IPS-18c (cell line): Measurements from ENCODE around the gene ZNF791.
"Not testable (repeated sequence)": the region's sequence is repeated elsewhere in the genome, so short reads cannot be mapped to it uniquely, and the experiment has no call there.

Experiments used
- H3K4me3 ChIP-seq: 2 replicates; pipeline ENCODE4 v1.7.0; 2013; ENCODE audit warnings: low read depth, mild to moderate bottlenecking, low read length, moderate library complexity; ENCODE audit not compliant: insufficient read depth
- H3K9me3 ChIP-seq: one replicate; pipeline ENCODE4 v1.6.1; 2013; ENCODE audit warnings: mild to moderate bottlenecking, low read length, moderate library complexity; ENCODE audit not compliant: control insufficient read depth, insufficient read depth

The ZNF791 gene

DNA sequence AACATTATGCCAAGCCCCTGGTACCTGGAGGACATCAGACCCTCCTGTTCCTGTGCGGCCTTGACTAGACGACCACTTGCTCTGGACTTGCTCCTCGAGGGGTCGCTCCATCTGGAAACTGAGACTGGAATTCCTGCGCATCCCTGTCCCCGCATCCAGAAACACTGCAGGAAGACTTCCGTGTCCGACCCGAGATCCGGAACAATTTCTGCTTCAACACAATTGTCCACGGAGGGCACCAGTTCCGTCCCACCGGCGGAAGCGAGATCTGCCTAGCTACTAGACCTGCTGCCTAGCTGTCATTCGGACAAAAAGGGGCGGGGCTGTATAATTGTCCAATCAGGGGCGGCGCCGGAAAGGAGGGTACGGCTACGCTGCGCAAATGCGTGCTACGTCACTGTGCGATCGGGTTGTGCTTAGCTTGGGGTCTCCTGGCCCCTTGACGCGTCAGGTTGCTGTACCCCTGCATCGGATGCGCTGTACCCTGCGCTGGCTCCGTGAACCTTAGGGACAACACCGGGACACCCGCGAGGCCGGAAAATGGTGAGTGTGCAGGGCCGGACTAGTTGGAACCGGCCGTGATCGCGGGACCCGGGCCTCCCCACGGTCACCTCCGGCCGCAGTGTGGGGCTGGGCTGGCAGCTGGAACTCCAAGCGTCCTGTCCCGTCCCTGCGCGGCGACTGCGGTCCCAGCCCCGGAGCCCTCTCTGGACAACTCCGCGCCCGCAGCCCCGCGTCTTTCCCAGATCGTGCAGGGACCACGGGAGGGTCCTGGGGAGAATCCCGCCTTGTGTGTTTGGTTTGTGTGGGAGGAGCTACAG is at the start of gene ZNF791, which contains the start of gene ZNF490:
TSS of gene ZNF791 (plus strand) at position 381 of the 821 bp plus-strand sequence. CDS start at position 541, 160 bp downstream.
TSS of gene ZNF490 (minus strand) at position 274 of the 821 bp plus-strand sequence. CDS start at position 141, 133 bp downstream.
- H3K4me3 ChIP-seq: peak within 1 kb of the TSS; percentile 72
- H3K9me3 ChIP-seq: no peaks in the 10 kb centered on the region

DNA sequence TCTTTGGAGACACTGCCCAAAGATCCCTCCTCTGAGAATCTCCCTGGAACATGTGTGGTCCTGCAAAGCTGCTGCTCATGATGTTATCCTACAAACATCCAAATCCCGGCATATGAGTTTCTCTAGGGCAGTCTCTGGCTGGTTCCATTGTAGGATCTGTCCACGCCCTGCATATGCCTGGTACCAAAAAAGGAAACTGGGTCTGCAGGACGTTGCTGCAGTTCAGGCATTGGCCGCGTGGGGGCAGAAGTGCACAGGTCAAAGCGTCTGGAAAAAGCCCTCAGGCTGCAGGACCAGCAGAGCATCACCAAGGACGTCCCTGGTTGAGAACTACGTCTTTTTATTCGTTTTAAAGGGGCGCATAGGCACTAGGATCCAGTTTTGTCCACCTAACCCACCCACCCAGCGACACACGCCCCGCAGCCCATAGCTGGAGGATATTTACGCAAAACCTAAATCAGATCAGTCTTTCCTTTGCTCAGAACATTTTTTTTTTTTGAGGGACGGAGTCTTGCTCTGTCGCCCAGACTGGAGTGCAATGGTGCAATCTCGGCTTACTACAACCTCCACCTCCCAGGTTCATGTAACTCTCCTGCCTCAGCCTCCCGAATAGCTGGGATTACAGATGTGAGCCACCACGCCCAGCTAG is 46.6 kb upstream of the ZNF791 start:
- Histone ChIP-seq H3K9me3 (no peaks in the 10 kb centered on the region), H3K4me3 (no peak overlapping the region)

DNA sequence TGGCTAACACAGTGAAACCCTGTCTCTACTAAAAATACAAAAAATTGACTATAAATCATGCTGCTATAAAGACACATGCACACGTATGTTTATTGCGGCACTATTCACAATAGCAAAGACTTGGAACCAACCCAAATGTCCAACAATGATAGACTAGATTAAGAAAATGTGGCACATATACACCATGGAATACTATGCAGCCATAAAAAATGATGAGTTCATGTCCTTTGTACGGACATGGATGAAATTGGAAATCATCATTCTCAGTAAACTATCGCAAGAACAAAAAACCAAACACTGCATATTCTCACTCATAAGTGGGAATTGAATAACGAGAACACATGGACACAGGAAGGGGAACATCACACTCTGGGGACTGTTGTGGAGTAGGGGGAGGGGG is 44.3 kb upstream of the ZNF791 start:
- not testable (repeated sequence) for H3K9me3 ChIP-seq, H3K4me3 ChIP-seq

DNA sequence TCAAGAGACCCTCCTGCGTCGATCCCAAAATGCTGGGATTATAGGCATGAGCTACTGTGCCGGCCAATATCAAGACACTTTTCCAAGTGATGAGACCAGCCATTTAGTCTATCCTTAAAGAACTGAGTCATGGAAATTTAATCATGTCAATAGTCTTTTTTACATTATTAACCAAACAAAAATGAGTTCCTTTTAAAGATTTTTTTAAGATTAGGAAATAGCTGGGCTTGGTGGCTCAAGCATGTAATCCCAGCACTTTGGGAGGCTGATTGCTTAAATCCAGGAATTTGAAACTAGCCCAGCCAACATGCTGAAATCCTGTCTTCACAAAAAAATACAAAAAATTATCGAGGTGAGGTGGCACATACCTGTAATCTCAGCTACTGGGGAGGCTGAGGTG is 42.8 kb upstream of the ZNF791 start:
- Histone ChIP-seq H3K9me3 (no peaks in the 10 kb centered on the region), H3K4me3 (no peak overlapping the region)

DNA sequence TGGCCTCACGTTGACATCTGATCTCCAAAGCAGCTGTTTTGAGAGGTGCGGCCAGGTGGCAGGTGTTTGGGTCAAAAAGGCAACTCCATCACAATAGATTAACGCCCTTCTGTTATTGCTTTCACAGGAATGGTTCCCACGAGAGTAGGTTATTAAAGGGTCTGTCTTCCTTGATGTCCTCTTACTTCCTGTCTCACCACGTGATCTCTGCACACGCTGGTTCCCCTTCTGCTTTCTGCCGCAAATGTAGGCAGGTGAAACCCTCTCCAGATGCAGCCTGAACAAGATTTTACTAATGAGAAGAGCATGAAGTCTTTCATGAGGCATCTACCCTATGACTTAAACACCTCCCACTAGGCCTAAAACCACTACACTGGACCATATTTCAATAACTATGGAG is 36.7 kb upstream of the ZNF791 start:
- Histone ChIP-seq H3K4me3 (no peak overlapping the region), H3K9me3 (peaks cover 2% of the 10 kb centered on the region)

DNA sequence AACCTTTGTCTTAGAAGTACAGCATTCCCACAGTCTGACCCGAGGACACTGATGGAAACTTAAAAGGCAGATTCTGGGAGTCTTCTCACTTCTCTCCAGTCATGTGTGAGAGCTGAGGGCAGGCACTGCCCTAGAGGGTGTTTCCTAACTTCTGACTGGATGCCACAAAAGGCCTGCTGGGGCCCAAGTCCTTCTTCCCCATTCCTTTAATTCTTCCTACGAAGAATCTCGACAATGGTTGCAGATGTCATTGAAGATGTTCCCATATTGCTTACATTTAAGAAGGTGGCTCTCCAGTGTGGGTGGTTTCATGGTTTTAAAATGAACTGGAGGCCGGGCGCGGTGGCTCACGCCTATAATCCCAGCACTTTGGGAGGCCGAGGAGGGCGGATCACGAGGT is 32.1 kb upstream of the ZNF791 start:
- Histone ChIP-seq H3K4me3 (no peak overlapping the region), H3K9me3 (peaks cover 12% of the 10 kb centered on the region)

DNA sequence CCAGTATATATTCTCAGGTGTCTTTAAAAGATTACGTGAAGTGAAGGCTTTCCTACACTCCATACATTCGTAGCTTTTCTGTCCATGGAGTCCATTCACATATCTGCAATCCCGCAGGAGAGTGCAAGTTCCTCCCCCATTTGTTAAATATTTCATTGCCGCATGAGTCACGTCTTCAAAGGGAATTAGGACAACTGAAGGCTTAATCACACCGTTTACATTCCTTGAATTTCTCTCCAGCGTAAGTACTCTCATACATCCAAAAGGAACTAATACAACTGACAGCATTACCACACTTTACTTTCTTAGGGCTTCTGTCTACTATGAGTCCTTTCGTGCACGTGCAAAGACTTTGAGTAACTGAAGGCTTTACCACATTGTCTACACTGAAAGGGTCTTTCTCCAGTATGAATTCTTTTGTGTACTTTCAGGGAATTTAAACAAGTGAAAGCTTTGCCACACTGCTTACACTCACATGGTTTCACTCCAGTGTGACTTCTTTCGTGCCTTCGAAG is 30.5 kb upstream of the ZNF791 start:
- Histone ChIP-seq H3K4me3 (no peak overlapping the region), H3K9me3 (peaks cover 12% of the 10 kb centered on the region)

DNA sequence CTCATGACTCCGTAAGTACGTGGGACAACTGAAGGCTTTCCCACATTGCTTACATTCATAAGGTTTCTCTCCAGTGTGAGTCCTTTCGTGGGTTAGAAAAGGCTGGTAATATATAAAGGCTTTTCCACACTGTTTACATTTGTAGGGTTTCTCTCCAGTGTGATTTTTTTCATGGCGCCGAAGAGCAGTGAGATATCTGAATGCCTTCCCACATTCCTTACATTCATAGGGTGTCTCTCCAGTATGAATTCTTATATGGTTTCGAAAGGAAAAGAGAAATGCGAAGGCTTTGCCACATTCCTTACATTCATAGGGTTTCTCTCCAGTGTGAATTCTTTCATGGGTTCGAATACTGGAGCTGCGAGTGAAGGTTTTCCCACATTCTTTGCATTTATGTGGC is 29.6 kb upstream of the ZNF791 start:
- peaks cover 12% of the 10 kb centered on the region for H3K9me3 ChIP-seq
- no peak overlapping the region for H3K4me3 ChIP-seq

DNA sequence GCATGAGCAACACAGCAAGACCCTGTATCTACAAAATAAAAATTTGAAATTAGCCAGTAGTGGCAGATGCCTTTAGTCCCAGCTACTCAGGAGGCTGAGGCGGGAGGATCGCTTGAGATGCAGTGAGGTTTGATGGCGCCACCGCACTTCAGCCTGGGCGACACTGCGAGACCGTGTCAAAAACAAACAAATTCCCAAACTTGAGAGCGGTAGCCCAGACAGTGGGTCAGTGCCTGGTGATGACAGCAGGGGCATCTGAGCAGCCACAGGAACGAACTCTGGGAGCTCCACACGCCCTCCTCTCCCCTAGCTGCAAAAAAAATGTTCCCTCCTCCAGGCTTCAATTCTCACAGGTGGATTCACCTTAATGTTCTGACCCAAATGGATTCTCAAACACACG is 14.2 kb upstream of the ZNF791 start:
- Histone ChIP-seq H3K9me3 (no peaks in the 10 kb centered on the region), H3K4me3 (no peak overlapping the region)

DNA sequence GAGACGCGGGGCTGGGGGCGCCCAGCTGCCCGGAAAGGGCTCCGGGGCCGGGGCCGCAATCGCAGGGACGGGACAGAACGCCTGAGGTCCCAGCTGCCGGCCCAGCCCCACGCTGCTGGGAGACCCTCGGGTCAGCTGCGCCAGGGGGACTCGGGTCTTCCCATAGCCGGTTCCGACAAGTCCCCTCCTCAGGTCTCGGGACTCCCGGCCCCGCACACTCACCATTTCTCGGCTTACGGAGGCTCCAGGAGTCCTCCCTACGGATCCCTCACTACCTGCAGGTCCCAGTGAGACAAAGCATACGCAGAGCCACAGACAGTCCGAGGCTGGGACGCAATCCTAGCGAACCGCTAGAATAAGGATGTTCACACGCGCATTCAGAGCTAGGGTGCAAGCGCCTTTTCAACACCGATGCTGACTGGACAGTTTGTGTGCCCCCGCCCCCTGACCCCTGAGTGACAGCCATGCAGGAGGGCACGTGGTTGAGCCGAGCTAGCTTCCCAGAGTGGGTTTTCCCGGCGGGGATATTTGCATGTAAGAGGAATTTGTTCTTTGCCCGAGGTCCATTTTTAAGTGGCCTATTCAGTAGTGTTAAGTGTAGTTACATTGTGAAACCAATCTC is 13.7 kb upstream of the ZNF791 start:
- no peak overlapping the region for H3K4me3 ChIP-seq
- no peaks in the 10 kb centered on the region for H3K9me3 ChIP-seq

DNA sequence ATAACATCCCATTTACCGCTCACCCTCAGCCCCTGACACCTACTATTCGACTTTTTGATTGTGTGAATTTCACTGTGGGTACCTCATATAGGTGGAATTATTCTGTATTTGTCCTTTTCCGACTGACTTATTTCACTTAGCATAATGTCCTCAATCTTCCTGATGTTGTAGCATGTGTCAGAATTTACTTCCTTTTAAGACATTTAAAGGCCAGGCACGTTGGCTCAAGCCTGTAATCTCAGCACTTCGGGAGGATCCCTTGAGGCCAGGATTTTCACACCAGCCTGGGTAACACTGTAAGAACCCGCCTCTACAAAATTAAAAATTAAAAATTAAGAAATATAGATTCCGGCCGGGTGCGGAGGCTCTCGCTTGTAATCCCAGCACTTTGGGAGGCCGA is 13.1 kb upstream of the ZNF791 start:
- Histone ChIP-seq H3K9me3 (no peaks in the 10 kb centered on the region), H3K4me3 (no peak overlapping the region)

DNA sequence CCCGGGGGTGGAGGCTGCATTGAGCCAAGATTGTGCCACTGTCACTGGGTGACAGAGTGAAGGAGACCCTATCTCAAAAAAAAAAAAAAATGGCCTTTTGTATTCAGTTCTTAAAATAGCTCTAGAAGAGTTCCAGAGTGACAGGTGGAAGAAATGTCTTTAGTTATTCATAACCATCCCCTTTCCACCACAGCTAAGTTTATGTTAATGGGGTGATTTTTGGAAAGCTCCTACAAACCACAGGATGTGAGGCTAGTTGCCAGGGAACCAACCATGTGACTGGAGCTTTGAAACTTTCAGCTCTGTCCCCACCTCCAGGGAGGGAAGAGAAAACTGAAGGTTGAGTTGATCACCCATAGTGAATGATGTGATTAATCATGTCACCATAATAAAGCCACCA is 7.0 kb upstream of the ZNF791 start:
- no peaks in the 10 kb centered on the region for H3K9me3 ChIP-seq
- no peak overlapping the region for H3K4me3 ChIP-seq

DNA sequence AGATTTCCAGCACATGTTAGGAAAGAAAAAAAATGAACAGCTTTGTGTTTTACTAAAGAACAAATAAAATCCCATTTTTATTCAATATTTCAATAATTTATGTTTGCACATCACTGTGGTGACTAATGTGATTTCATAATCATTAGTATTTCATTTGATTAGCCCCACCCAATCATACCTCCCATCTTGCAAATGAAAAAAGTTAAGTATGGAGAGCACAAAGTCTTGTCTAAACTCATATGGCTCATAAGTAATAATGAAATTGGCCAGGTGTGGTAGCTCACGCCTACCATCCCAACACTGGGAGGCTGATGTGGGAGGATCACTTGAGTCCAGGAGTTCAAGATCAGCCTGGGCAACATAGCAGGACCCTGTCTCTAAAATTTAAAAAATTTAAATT is 3.9 kb upstream of the ZNF791 start:
- H3K4me3 ChIP-seq: no peak overlapping the region
- H3K9me3 ChIP-seq: no peaks in the 10 kb centered on the region

DNA sequence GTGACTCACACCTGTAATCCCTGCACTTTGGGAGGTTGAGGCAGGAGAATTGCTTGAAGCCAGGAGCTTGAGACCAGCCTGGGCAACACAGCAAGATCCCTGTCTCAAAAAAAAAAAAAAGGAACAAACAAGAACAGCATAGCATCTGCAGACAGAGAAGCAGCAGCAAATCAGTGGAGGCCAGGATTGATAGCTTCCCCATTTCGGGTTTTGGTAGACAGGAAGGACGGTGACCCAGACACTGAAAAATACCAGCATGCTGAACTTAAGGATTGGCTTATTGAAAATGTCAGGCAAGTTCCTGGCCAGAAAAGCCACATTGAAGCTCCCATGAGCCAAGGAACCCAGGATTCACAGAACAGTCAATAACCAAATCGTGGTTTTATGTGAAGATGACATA is 3.1 kb upstream of the ZNF791 start:
- no peak overlapping the region for H3K4me3 ChIP-seq

DNA sequence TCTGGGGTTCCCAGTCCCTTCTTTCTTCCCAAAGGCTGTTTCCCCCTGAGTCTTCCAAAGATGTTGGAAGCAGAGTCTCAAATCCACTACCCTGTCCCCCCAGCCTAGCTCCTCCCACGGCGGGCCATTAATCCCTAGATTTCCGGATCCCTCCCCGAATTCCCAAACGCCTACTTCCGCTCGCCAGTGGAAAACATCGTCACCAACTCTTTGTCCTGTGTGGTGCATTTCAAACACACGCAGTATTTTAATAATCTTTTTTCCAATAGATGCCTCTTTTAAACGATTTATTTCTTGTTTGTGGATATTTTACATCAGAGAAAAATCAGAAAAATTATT is 610 bp downstream of the ZNF791 start:
- H3K9me3 ChIP-seq: no peaks in the 10 kb centered on the region
- H3K4me3 ChIP-seq: peak overlapping the region; percentile 72

More for the DNA sequence above, 3.1 kb upstream of the ZNF791 start:
- H3K9me3 ChIP-seq: no peaks in the 10 kb centered on the region

DNA sequence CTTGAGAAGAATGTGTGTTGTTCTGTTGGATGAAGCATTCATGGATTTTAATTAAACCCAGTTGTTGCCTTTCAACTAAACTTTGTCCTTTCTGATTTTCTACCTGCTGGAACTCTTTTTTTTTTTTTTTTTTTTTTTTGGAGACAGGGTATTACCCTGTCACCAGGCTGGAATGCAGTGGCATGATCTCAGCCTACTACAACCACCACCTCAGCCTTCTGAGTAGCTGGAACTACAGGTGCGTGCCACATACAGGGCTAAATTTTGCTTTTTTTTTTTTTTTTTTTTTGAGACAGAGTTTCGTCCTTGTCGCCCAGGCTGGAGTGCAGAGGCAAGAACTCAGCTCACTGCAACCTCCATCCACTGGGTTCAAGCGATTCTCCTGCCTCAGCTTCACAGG is 6.9 kb downstream of the ZNF791 start:
- Histone ChIP-seq H3K4me3 (no peak overlapping the region), H3K9me3 (no peaks in the 10 kb centered on the region)

DNA sequence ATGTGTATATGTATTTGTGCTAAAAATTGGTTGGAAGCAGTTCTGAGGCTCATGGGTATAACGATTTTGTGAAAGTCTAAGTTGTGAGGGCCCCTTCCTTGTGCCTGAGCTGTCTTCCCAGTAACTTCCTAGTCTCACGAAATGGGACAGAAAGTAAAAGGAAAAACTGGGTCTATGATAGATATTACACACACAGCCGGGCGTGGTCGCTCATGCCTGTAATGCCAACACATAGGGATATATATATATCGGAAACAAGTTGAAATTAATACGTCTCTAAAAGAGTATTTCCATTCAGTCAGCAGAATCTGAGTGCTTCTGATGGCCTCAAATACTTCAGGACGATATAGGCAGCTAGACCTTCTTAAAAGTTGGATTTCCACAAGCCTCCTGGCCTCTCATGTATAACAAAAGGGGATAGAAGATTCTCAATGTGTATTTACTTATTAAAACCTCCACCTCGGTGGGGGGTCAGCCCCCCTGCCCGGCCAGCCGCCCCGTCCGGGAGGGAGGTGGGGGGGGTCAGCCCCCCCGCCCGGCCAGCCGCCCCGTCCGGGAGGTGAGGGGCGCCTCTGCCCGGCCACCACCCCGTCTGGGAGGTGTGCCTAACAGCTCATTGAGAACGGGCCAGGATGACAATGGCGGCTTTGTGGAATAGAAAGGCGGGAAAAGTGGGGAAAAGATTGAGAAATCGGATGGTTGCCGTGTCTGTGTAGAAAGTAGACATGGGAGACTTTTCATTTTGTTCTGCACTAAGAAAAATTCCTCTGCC is 10.7 kb downstream of the ZNF791 start:
- H3K4me3 ChIP-seq, H3K9me3 ChIP-seq: not testable (repeated sequence)
